Spleen (tissue), 7 donors: Measurements from ENCODE around the gene S100A8.

Source experiments
- CTCF ChIP-seq, 11 experiments: fragments of 200-600 bp in 7 of 11; fragments of 450-650 bp in 4 of 11; sonication (generic) in 4 of 11; IDR thresholded peaks in 8 of 11; conservative IDR thresholded peaks in 3 of 11; 1 replicate in 7 of 11; 2 replicates in 4 of 11; pipeline versions ENCODE4 v1.4.0 to v1.8.0; 2016 to 2021; ENCODE audit warnings: antibody characterized with exemption in 11 of 11, inconsistent platforms in 4 of 11, mild to moderate bottlenecking in 1 of 11
- POLR2A ChIP-seq, 3 donors: fragments of 450-650 bp; IDR thresholded peaks; one replicate each; pipeline ENCODE4 v1.5.1; 2017; ENCODE audit warnings: antibody characterized with exemption in 3 of 3, mild to moderate bottlenecking in 1 of 3
- POLR2AphosphoS5 ChIP-seq, 3 donors: sonication (generic); formaldehyde crosslinking; IDR thresholded peaks; one replicate each; pipeline ENCODE4 v1.5.1; 2017; ENCODE audit warnings: antibody characterized with exemption in 3 of 3
- donor health status: DM: no; HTN: no; CAD: no; lungs with moderate emphysema.
- donor health status: DM: no; HTN: no; CAD: no.
- donor health status: DM: no; HTN: no; CAD: no.

GRCh38 chr1:153368495-153368894 lies 22.4 kb downstream of the S100A8 start:
- no peak for TF ChIP-seq CTCF (IDR thresholded peaks at IDR 0.05 in 8 of 11, conservative IDR thresholded peaks at IDR 0.05 in 3 of 11)
- no peak for TF ChIP-seq POLR2A (IDR thresholded peaks at IDR 0.05)
- no peak for TF ChIP-seq POLR2AphosphoS5 (IDR thresholded peaks at IDR 0.05)
